ENCODE data around the gene RNF186.

DNA sequence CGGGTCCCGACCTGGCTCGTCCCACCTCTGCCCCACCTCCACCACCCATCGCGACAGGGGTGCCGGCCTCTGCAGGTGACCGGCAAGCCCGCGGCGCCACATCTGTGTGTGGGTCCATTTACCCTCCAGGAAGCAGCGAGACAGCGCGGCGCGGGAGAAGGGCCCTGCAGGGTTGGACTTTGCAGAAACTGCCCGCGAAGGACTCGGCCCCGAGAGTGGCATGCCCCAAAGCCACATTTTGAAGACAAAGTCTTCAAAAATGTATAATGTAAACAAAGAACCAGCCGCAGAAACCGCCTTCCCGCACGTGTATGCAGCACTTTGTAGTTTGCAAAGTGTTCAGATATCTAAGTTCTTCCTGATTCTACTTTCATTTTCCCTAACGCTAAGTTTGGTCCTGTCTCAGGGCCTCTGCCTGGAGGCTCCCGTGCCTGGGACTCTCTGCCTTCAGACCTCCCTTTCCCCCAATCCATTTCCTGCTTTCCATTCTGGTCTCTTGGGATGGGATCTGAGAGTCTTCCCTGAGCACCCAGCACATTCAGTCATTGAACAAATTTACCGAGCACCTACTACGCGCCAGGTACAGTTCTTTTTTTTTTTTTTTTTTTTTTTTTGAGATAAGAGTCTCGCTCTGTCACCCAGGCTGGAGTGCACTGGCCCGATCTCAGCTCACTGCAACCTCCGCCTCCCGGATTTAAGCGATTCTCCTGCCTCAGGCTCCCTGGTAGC lies 14.8 kb downstream of the RNF186 start:
- TF ChIP-seq, protein P1, sequence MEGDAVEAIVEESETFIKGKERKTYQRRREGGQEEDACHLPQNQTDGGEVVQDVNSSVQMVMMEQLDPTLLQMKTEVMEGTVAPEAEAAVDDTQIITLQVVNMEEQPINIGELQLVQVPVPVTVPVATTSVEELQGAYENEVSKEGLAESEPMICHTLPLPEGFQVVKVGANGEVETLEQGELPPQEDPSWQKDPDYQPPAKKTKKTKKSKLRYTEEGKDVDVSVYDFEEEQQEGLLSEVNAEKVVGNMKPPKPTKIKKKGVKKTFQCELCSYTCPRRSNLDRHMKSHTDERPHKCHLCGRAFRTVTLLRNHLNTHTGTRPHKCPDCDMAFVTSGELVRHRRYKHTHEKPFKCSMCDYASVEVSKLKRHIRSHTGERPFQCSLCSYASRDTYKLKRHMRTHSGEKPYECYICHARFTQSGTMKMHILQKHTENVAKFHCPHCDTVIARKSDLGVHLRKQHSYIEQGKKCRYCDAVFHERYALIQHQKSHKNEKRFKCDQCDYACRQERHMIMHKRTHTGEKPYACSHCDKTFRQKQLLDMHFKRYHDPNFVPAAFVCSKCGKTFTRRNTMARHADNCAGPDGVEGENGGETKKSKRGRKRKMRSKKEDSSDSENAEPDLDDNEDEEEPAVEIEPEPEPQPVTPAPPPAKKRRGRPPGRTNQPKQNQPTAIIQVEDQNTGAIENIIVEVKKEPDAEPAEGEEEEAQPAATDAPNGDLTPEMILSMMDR (tag by site-specific recombination; IDR thresholded peaks at IDR 0.05): no peak
- no peak for TF ChIP-seq HOXC10 (CRISPR knock-in tag; IDR thresholded peaks at IDR 0.05)
- no peak for TF ChIP-seq ZNF596 (tag by site-specific recombination; IDR thresholded peaks at IDR 0.05)
- TF ChIP-seq, protein P2, sequence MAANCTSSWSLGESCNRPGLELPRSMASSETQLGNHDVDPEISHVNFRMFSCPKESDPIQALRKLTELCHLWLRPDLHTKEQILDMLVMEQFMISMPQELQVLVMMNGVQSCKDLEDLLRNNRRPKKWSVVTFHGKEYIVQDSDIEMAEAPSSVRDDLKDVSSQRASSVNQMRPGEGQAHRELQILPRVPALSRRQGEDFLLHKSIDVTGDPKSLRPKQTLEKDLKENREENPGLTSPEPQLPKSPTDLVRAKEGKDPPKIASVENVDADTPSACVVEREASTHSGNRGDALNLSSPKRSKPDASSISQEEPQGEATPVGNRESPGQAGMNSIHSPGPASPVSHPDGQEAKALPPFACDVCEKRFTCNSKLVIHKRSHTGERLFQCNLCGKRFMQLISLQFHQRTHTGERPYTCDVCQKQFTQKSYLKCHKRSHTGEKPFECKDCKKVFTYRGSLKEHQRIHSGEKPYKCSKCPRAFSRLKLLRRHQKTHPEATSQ (tag by site-specific recombination; IDR thresholded peaks at IDR 0.05): no peak
- TF ChIP-seq ZNF416 (tag by site-specific recombination; IDR thresholded peaks at IDR 0.05): no peak
- no peak for TF ChIP-seq TRIM28 (IDR thresholded peaks at IDR 0.05; ENCODE audit: borderline replicate concordance, low read length)
- TF ChIP-seq, protein P3, sequence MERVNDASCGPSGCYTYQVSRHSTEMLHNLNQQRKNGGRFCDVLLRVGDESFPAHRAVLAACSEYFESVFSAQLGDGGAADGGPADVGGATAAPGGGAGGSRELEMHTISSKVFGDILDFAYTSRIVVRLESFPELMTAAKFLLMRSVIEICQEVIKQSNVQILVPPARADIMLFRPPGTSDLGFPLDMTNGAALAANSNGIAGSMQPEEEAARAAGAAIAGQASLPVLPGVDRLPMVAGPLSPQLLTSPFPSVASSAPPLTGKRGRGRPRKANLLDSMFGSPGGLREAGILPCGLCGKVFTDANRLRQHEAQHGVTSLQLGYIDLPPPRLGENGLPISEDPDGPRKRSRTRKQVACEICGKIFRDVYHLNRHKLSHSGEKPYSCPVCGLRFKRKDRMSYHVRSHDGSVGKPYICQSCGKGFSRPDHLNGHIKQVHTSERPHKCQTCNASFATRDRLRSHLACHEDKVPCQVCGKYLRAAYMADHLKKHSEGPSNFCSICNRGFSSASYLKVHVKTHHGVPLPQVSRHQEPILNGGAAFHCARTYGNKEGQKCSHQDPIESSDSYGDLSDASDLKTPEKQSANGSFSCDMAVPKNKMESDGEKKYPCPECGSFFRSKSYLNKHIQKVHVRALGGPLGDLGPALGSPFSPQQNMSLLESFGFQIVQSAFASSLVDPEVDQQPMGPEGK (tag by site-specific recombination; IDR thresholded peaks at IDR 0.05): peak; percentile 20; the same call in 1 of the 2 replicates
- no peak for TF ChIP-seq ZBTB21 (tag by site-specific recombination; IDR thresholded peaks at IDR 0.05)
- no peak for TF ChIP-seq ZNF202 (tag by site-specific recombination; IDR thresholded peaks at IDR 0.05; ENCODE audit: borderline replicate concordance)
- TF ChIP-seq HIC1 (tag by site-specific recombination; IDR thresholded peaks at IDR 0.05): 0 out of 2 replicates have a peak, but pooled peaks have one; percentile 19
- TF ChIP-seq ZNF140 (tag by site-specific recombination; IDR thresholded peaks at IDR 0.05): no peak
- TF ChIP-seq, protein P4, sequence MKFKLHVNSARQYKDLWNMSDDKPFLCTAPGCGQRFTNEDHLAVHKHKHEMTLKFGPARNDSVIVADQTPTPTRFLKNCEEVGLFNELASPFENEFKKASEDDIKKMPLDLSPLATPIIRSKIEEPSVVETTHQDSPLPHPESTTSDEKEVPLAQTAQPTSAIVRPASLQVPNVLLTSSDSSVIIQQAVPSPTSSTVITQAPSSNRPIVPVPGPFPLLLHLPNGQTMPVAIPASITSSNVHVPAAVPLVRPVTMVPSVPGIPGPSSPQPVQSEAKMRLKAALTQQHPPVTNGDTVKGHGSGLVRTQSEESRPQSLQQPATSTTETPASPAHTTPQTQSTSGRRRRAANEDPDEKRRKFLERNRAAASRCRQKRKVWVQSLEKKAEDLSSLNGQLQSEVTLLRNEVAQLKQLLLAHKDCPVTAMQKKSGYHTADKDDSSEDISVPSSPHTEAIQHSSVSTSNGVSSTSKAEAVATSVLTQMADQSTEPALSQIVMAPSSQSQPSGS (tag by site-specific recombination; IDR thresholded peaks at IDR 0.05; ENCODE audit: low read depth): no peak
